A673 (cell line): Measurements from ENCODE around the gene PSMC2.

ENCODE experiments used
- CTCF ChIP-seq: fragments of 300-800, 200-600 bp; sonication (generic); conservative IDR thresholded peaks from 2 replicates; pipeline ENCODE4 v1.5.1; 2017; ENCODE audit warnings: low read depth, mild to moderate bottlenecking, antibody characterized with exemption, low read length, moderate library complexity, mixed read lengths
- EZH2 ChIP-seq: fragments of 200-600 bp; sonication (generic); IDR thresholded peaks from 2 replicates; pipeline ENCODE4 v1.6.1; 2017; ENCODE audit warnings: borderline replicate concordance, low read depth, mild to moderate bottlenecking, mixed read lengths, antibody characterized with exemption, low read length; ENCODE audit not compliant: poor library complexity, severe bottlenecking

- TF ChIP-seq CTCF (no peak), EZH2 (no peak)
Observed at GRCh38 chr7:103369432-103369831, 22.0 kb downstream of the PSMC2 start.
